OCI-LY3 (cell line): ENCODE results near the gene ANKS1B.

Experiments used
- EZH2phosphoT487 ChIP-seq: fragments of 200-600 bp; shearing (Covaris generic); IDR thresholded peaks from 2 replicates; pipeline ENCODE4 v1.6.1; 2018; ENCODE audit warnings: antibody characterized with exemption, mixed run types, low read depth
- TF ChIP-seq, protein P1 (sequence below): fragments of 200-600, 300-600 bp; sonication (generic); IDR thresholded peaks from 2 replicates; pipeline ENCODE4 v1.5.1; 2014; ENCODE audit warnings: antibody characterized with exemption, low read length, low read depth

DNA sequence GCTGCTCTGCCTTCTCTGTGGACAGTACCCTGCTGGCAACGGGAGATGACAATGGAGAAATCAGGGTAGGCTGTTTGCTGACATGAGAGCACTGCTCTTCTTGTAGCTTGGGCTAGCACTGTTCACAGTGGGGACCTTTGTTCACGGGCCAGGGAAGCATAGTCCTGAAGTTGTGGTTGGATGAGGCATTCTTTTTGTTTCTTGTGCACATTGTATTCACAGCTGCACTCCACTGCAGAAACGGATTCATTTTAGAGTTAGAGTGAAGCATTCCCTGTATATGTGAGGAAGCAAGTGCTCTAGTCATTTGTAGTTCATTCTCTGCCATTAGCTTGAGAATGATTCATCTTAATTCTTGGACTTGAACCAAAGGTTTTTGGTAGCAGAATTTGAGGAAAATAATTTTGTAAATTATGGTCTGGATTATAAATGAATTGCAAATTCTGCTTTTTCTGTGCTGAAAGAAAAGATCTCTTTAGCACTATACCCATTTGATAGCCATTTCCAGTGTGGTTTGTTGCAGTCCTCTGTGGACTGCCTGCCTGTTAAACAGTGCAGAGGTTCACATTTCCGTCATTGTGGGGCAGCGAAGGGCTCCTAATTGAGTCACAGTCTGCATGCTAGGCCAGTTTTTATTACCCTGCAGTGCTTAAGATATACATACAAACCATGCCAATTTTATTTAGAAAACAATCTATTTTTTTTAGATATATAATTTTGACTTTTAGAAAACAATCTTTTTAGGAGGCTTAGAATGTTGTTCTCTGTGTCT lies 1259.1 kb downstream of the ANKS1B start:
- TF ChIP-seq, protein P1, sequence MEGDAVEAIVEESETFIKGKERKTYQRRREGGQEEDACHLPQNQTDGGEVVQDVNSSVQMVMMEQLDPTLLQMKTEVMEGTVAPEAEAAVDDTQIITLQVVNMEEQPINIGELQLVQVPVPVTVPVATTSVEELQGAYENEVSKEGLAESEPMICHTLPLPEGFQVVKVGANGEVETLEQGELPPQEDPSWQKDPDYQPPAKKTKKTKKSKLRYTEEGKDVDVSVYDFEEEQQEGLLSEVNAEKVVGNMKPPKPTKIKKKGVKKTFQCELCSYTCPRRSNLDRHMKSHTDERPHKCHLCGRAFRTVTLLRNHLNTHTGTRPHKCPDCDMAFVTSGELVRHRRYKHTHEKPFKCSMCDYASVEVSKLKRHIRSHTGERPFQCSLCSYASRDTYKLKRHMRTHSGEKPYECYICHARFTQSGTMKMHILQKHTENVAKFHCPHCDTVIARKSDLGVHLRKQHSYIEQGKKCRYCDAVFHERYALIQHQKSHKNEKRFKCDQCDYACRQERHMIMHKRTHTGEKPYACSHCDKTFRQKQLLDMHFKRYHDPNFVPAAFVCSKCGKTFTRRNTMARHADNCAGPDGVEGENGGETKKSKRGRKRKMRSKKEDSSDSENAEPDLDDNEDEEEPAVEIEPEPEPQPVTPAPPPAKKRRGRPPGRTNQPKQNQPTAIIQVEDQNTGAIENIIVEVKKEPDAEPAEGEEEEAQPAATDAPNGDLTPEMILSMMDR: peak; percentile 63
- no peak for TF ChIP-seq EZH2phosphoT487
